GM18520 (cell line): ENCODE results near the gene LECT2.

ENCODE experiments used
- ATAC-seq: cut with Tn5 transposase; IDR thresholded peaks from one replicate; pipeline ENCODE4 v1.9.1; 2021; ENCODE audit not compliant: unreplicated experiment

LECT2 gene

GRCh38 chr5:135942202-135942771 lies 12.5 kb downstream of the LECT2 start:
- no peak for ATAC-seq

DNA sequence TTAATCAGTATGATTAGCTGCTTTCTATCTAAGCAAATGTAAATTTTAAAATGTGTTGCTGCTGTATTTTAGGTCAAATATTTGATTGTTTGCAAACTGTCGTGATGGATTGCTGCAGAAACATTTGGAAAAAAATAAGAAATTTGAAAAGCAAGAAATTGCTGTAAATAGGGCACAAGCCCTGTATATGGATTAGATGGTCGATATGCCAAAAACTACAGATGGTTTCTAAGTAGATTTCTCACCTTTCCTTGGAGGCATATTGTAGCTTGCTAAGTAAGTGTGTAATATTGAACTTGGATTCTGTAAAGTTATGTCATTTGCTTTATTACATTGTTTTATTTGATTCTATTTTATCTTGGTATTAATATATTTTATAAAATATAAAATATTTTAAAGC lies 13.1 kb downstream of the LECT2 start:
- no peak for ATAC-seq

DNA sequence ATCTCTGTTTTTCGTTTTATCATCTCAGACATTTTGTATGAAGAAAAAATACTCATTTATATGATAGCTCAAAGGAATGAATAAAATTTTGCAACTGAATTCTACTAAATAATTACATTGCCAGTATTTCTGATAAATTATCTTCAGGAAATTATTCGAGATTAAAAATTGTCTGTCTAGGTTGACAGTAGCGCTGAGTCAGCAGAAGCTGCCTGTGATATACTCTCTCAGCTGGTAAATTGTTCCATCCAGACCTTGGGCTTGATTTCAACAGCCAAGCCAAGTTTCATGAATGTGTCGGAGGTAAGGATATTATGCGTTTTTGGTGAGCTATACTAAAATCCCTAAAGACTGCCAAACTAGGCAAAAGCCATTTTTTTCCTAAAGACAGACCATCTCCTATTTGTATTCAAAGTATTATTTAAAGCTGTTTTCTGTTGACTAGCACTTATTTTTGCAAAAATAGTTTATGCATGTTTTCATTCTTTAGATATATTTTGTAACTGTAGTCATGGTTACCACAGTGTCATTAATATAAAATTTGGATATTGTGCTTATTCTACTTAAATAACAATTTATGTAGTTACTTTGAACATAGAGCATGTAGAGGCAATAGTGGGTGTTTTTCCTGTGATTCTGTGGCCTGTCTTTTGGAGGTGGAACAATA lies 17.4 kb downstream of the LECT2 start:
- no peak for ATAC-seq

DNA sequence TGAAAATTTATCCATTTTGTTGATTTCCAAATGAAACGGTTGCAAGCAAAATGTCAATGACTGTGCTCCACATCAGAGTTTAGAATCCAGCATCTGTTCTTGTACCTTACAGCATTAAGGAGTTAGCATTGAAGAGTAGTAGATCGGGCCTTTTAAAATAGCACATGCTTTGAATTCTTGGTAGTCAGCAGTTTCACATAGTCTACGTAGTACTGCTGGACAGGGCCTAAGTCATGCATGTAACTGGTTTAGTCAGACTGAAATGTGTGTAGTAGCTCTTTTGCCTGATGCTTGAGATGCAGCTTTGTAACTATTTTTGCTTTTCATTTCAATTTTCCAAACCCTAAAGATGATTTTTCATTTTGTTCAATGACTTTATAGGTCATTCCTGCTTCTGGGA lies 19.8 kb downstream of the LECT2 start:
- no peak for ATAC-seq

DNA sequence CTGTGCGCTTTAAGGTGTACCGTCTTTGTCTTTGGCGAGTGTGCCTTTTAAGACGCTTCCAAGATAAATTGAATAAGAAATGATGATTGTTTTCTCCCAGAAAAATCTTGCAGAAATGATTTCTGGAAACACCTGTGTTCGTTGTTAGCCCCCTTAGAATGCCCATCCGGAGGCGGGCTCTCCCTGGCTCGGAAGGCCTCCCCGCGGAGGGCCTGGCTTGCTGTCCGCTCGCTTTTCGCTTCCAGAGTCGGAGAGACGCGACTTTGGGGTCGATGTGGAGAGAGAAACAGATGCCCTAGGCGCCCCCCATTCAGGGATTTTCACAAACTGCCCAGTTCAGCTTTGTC lies 23.9 kb downstream of the LECT2 start:
- ATAC-seq, result no peak

- no peak for ATAC-seq
Measured at GRCh38 chr5:135930029-135930948, 24.5 kb downstream of the LECT2 start.

DNA sequence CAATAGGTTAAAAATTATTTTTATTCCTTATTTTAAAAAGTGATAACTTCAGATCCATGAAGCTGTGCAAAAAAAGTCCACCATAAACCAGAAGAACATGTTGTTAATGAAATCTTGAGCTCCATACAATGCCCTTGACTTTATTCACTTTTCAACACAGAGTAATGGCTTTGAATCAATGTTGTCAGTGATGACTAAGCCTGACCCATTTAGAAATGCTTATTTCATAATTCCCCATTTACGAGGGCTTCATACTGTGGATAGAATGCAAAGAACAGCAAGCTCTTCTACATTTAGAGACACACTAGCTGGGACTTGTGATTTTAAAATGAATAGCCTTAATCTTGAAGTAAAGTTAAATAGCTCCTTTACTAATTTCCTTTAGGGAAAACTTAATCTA lies 33.4 kb downstream of the LECT2 start:
- ATAC-seq, result no peak

- ATAC-seq, result no peak
Measured at GRCh38 chr5:135920199-135920598, 34.6 kb downstream of the LECT2 start.

DNA sequence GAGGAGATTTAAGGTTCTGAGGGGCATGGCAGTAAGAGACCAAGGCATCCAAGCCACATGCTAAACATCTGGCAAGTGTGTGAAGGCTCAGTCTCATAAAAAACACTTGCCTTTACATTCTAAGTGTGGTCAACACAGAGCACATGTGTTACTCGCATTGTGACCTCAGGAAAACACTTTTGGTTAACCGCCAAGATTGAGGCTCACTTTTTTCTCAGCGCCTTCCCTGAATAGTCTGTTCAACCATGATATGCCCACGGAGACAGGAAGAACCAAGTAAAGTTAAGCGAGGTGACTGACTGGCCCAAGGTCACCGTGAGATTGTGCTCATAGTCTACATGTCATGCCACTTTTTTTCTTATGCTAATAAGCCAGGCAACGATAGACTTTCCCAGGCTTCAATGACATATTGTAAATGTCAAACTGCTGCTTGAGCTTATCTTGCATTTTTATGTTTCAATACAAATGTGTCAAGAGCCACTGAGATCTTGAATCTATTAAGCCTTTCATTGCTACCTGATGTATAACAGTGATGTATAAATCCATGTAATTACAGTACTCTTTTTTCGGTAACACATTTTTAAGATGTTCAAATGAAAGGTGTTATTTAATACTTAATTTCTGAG lies 38.0 kb downstream of the LECT2 start:
- no peak for ATAC-seq

- ATAC-seq, result no peak
Measured at GRCh38 chr5:135915466-135916001, 39.2 kb downstream of the LECT2 start.

DNA sequence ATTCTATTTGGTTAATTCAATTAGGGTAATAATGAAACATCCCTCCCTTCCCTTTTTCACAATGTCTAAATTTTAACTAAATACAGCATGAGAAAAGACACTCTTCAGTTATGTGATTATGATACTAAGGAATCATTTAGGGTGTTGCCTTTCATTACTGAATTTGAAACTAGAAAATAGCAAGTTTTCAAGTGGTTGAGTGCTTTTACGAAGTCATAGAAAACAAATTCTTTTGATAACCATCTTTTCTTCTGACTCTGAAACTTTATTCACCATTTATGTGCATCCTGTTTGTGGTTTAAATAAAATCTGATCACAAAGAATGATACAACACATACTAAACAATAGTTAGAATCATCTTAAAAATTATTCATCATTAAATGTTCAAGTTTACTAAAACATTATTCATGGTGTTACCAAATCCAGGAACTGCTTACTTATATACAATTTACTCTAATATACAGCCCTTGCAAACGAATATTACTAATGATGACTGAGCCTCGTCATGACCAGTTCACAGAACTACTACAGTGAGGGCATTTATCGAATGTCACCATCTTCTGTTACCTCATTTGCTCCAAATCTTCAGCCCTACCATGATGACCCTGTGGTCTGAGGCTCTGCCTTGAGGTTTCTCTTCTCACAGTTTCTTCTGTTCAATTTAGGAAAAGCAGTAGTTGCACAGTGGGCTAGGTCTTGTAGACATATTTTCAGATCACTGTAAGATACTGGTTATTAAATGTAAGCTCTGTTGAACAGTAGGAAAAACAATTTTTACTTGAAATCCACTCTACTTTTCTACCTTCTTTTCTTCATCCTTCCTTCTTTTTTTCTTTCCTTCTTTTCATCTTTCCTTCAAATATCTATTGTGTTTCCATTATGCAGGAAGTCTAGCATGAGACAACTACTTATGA lies 40.8 kb downstream of the LECT2 start:
- ATAC-seq, result no peak

- ATAC-seq, result no peak
Measured at GRCh38 chr5:135905144-135905543, 49.6 kb downstream of the LECT2 start.

DNA sequence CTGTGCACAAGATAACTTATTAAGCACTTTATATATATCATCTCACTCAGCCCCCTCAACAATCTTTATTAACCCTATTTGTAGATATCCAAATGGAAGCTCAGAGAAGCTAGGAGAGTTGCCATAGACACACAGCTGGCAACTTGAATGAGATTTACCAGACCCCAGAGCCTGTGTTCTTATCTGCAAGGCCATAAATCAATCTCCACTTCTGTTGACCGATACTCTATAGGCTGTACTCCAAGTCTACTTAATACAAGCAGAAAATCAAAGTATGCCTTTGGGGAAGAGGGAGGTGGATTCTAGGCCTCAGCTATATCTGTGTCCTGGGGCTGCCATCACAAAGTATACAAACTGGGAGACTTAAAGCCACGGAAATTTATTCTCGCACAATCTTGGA lies 53.1 kb downstream of the LECT2 start:
- no peak for ATAC-seq

DNA sequence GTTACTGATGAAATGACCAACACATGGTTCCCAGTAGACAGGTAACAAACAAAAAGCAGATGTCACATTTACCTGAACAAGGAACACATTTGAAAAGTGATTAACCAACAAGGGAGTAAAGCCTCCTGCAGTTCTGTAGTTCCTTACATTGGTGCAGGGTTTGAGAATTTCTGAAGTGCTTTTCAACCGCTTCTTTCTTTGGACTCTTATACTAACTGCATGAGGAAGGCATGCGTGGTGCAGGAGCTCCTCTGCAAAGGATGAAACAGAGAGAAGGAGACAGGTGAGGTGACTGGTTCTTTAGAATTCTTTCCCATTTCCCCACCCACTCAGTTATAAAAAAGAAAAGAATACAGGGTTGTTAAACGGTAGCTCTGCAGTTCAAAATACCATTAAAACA lies 54.5 kb downstream of the LECT2 start:
- no peak for ATAC-seq

GRCh38 chr5:135898651-135899050 lies 56.1 kb downstream of the LECT2 start:
- no peak for ATAC-seq
